ENCODE results near the gene KLK11.
"Not testable (repeated sequence)": the region's sequence is repeated elsewhere in the genome, so short reads cannot be mapped to it uniquely, and the experiment has no call there.

The KLK11 gene

DNA sequence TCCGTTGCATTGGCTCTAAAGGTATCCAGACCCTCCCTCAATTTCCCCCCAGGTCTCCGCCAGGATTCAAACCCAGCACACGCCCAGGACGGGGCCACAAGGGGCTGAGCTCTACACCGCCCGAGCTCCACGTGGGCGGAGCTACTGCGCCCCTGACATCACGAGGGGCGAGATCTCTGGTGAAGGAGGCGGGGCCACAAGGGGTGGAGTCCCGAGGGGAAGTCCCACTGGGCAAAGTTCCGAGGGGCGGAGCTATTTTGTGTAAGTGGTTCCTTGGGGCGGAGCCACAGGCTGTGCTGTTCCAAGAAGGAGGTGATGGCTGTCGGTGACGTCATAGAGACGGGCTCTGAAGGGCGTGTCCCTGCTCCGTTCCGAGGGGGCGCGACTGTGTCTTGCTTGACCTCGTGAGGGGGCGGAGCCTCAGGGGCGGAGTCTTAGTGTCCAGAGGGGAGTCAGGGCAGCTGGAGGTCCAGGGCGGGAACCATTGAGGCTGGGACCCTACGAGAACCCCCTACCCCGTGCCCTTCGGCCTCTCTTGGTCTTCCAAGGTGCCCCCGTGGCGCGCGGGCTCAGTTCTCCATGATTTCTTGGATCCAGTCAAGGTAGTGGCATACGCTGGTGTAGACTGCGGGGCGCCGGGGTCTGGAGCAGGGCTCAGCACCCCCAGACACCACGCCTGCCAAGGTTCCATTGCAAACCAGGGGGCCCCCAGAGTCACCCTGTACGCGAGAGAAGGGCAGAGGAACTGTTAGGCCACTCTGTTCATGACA is 23.7 kb downstream of the KLK11 start:
- no peaks in the 10 kb centered on the region for H3K4me1 Mint-ChIP-seq (ENCODE audit: low read depth)
- H3K4me3 Mint-ChIP-seq: no peak overlapping the region
- H3K36me3 Mint-ChIP-seq (ENCODE audit: low read depth): no peaks in the 10 kb centered on the region
- H3K9me3 Mint-ChIP-seq: no peaks in the 10 kb centered on the region
- no peak overlapping the region for H3K27ac Mint-ChIP-seq
- H3K27me3 Mint-ChIP-seq (ENCODE audit: low read depth): peaks cover 3% of the 10 kb centered on the region

DNA sequence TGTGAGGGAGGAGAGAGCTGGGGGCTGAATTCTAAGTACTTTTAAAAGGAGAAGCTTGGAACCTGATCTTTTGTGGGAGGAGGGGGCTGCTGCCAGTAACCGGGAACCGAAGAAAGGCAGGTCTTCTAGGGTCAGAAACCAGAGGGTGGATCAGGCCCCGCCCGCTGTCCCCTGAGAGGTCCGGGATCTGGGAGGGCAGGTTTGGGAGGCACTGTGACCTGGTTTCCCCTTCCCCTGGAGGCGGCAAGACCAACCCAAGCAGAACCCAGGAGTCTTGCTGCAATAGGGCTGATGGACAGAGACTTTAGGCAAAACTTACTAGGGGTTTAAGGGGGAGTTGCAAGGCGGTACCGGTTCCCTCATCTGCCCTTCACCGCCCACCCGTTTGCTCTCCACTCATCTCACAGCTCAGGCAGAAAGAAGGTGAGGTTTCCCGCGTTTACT is 24.3 kb downstream of the KLK11 start:
- H3K36me3 Mint-ChIP-seq (ENCODE audit: low read depth): no peaks in the 10 kb centered on the region

DNA sequence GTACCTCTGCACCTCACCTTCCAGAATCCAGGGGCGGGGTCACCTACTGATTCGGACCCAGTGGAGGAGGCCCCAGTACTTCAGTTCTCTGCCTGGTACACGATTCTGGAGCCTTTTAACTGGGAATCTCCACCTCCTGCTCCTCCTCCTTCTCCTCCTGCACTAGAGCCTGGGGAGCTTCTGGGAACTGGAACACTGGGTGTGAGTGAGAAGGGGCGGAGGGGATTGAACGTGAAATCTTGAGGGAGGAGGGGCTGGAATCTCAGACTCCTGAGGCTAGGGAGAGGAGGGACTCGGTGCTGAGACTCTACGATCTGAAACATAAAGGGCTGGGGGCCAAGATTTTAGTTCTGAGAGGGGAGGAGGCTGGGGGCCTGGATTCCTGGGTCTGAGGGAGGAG is 24.9 kb downstream of the KLK11 start, which contains the start of gene KLK8:
TSS of gene KLK8 (minus strand) at position 90 of the 400 bp plus-strand sequence. CDS start 437 bp downstream, outside the sequence.
- Mint-ChIP-seq H3K36me3 (ENCODE audit: low read depth) (no peaks in the 10 kb centered on the region), H3K4me1 (ENCODE audit: low read depth) (no peaks in the 10 kb centered on the region), H3K27me3 (ENCODE audit: low read depth) (peaks cover 3% of the 10 kb centered on the region), H3K27ac (no peak within 1 kb of the TSS), H3K4me3 (no peak within 1 kb of the TSS), H3K9me3 (no peaks in the 10 kb centered on the region)

More for the DNA sequence above, 24.3 kb downstream of the KLK11 start:
- no peak overlapping the region for H3K27ac Mint-ChIP-seq
- H3K27me3 Mint-ChIP-seq (ENCODE audit: low read depth): peaks cover 3% of the 10 kb centered on the region
- H3K4me3 Mint-ChIP-seq: no peak overlapping the region
- no peaks in the 10 kb centered on the region for H3K9me3 Mint-ChIP-seq
- no peaks in the 10 kb centered on the region for H3K4me1 Mint-ChIP-seq (ENCODE audit: low read depth)

DNA sequence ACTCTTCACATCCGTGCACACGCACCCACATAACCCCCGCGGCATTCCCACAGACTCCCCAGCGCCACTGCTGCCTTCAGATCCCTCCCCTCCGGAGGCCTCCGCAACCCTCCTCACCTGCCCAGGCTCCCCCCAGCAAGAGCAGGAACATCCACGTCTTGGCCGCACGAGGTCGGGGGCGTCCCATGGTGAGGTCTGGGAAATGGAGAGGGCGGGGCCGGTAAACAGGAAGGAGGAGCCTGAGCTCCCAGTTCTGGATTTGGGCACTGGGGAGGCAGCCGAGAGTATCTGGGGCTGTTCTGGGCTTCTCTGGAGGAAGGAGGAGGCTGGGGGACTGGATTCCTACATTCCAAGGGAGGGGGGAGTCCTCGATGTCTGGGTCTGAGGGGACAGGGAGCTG is 25.4 kb downstream of the KLK11 start:
- H3K36me3 Mint-ChIP-seq (ENCODE audit: low read depth): no peaks in the 10 kb centered on the region
- H3K27me3 Mint-ChIP-seq (ENCODE audit: low read depth): no peaks in the 10 kb centered on the region
- H3K4me1 Mint-ChIP-seq (ENCODE audit: low read depth): no peaks in the 10 kb centered on the region

DNA sequence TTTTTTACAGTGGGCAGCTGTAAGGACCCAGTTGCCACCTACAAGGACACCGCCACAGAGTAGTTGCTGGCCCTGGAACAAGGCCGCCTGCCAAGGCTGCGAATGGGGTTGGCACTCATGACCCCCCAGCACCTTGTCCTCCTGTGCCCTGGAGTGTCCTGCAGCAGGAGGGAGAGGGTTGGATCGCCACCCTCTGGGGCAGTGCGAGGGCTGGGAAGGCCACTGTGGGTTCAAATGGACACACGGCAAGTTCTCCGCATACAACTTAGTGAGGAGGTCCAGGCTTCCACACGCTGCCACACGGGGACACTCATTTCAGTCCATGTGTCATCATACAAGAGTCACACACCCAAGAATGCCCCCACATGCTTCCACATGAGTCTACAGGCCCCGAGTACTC is 26.0 kb downstream of the KLK11 start:
- no peaks in the 10 kb centered on the region for H3K4me1 Mint-ChIP-seq (ENCODE audit: low read depth)
- H3K27me3 Mint-ChIP-seq (ENCODE audit: low read depth): no peaks in the 10 kb centered on the region
- no peak overlapping the region for H3K27ac Mint-ChIP-seq
- H3K9me3 Mint-ChIP-seq: no peaks in the 10 kb centered on the region
- H3K36me3 Mint-ChIP-seq (ENCODE audit: low read depth): no peaks in the 10 kb centered on the region
- no peak overlapping the region for H3K4me3 Mint-ChIP-seq

More for the DNA sequence above, 25.4 kb downstream of the KLK11 start:
- no peak overlapping the region for H3K4me3 Mint-ChIP-seq
- H3K27ac Mint-ChIP-seq: no peak overlapping the region
- no peaks in the 10 kb centered on the region for H3K9me3 Mint-ChIP-seq

DNA sequence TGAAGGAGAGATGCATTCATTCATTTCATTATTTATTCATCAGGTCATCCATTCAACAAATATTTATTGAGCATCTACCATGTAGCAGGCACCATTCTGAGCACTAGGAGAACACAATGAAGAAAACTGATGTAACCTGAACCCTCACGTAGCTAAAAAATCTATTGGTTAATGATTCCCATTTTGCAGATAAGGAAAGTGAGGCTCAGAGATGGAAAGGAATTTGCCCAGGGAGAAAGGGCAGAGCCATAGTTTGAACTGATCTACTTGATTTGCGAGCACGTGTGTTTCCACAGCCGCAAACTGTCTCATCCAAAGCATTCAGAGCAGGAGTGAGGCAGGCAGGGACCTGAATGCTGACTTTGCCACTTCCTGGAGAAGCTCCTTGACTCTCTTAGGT is 27.7 kb downstream of the KLK11 start:
- Mint-ChIP-seq H3K27ac (no peak overlapping the region), H3K9me3 (no peaks in the 10 kb centered on the region), H3K36me3 (ENCODE audit: low read depth) (no peaks in the 10 kb centered on the region), H3K27me3 (ENCODE audit: low read depth) (no peaks in the 10 kb centered on the region), H3K4me3 (no peak overlapping the region), H3K4me1 (ENCODE audit: low read depth) (no peaks in the 10 kb centered on the region)

DNA sequence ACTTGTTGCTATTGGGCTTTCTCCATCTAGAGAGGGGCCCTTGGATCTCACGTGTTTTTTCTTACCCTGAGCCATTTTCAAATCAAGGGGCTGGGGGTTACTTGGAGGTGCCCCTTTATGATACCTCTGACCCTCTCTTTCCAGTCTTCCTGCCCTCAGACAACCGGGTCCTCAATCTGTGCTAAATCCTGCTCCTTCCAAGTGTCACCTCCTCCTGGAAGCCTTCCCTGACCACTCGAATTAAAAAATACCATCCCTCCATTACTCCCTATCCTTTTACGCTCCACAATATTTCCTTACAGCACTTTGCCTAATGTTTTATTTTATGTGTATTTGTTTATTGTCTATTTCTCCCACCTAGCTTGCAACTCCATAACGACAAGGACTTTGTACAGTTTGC is 28.4 kb downstream of the KLK11 start:
- H3K9me3 Mint-ChIP-seq: no peaks in the 10 kb centered on the region
- H3K36me3 Mint-ChIP-seq (ENCODE audit: low read depth): no peaks in the 10 kb centered on the region
- no peak overlapping the region for H3K4me3 Mint-ChIP-seq
- no peaks in the 10 kb centered on the region for H3K4me1 Mint-ChIP-seq (ENCODE audit: low read depth)
- H3K27me3 Mint-ChIP-seq (ENCODE audit: low read depth): no peaks in the 10 kb centered on the region
- H3K27ac Mint-ChIP-seq: no peak overlapping the region

DNA sequence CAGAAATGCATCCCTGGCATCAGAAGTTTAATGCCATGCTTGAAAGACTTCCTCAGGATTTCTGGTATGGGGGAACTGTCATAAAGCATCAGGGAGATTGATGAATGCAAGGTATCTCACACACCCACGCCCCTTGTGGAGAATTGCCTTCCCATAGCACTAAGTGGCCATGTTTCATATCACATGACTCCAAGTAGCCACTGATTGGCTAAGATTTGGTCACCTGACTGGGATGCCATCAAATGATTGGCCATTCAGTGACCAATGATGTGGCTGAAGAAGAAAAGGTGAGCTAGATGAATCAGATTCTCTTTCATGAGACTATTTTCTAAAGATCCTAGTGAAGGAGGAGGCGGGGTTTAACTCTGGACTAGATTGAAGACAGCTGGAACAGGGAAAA is 32.3 kb downstream of the KLK11 start:
- H3K9me3 Mint-ChIP-seq: no peaks in the 10 kb centered on the region
- peaks cover 11% of the 10 kb centered on the region for H3K27me3 Mint-ChIP-seq (ENCODE audit: low read depth)
- no peaks in the 10 kb centered on the region for H3K4me1 Mint-ChIP-seq (ENCODE audit: low read depth)
- H3K27ac Mint-ChIP-seq: no peak overlapping the region
- H3K36me3 Mint-ChIP-seq (ENCODE audit: low read depth): no peaks in the 10 kb centered on the region
- H3K4me3 Mint-ChIP-seq: no peak overlapping the region

DNA sequence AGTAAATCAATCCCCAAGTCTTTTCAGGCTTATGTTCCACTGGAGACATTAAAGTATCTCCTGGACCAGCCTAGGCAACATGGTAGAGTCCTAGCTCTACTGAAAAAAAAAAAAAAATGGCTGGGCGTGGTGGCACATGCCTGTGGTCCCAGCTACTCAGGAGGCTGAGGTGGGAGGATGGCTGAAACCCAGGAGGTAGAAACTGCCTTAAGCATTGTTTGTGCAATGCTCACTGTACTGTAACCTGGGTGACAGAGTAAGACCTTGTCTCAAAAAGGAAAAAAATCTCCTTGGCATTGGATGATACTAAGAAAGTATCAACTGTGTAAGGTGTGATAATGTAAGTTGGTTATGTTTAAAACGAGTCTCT is 33.8 kb downstream of the KLK11 start:
- Mint-ChIP-seq H3K4me1 (ENCODE audit: low read depth) (no peaks in the 10 kb centered on the region), H3K9me3 (no peaks in the 10 kb centered on the region), H3K27me3 (ENCODE audit: low read depth) (peaks cover 12% of the 10 kb centered on the region), H3K27ac (no peak overlapping the region), H3K4me3 (no peak overlapping the region), H3K36me3 (ENCODE audit: low read depth) (no peaks in the 10 kb centered on the region)

DNA sequence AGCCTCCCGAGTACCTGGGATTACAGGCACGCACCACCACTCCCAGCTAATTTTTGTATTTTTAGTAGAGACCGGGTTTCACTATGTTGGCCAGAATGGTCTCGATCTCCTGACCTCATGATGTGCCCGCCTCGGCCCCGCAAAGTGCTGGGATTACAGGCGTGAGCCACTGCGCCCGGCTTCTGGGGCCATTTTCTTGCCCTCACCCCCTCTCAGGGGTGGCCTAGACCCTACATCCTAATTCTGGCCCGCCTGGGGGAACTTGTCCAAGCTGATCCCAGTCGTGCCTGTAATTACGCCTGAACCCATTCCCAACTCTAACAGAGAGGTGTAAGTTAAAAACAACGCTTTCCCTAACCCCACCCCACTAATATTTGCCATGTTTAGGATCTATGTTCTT is 42.0 kb downstream of the KLK11 start:
- not testable (repeated sequence) for H3K27ac Mint-ChIP-seq

DNA sequence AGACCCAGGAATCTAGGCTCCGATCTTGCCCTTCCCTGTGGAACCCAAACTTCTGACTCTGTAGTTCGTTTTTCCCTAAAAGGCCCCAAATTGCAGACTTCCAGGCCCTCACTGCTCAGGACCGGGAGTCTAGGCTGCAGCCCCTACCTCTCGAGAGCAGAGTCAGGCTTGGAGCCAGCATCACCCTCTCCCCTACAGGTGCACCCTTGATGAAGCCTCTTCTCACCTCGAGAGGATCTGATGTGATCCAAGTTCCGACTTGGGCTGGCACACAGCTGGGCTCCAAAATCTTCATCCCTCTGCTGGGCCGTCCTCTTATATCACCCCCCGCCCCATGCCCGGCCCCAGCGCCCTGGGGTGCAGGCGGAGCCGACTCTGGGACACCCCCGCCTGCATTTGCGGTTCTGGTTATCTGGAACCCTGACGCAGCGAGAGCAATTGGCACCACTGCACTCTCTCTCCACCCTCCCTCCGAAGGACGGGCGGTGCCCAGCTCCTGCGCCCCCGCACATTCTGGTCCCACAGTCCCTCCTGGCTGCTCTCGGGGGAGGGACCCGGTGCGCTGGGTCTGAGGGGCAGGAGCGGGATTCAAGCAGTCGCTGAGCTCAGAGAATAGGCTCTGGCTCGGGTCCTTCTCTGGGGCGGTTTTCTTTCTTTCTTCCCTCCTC is 42.7 kb downstream of the KLK11 start, which contains the start of gene KLK7:
TSS of gene KLK7 (minus strand) at position 293 of the 668 bp plus-strand sequence. CDS start 1,518 bp downstream, outside the sequence.
- Mint-ChIP-seq H3K27me3 (ENCODE audit: low read depth) (peaks cover 11% of the 10 kb centered on the region), H3K4me1 (ENCODE audit: low read depth) (no peaks in the 10 kb centered on the region), H3K4me3 (no peak within 1 kb of the TSS), H3K27ac (no peak within 1 kb of the TSS), H3K36me3 (ENCODE audit: low read depth) (no peaks in the 10 kb centered on the region), H3K9me3 (no peaks in the 10 kb centered on the region)

More for the DNA sequence above, 42.0 kb downstream of the KLK11 start:
- H3K27me3 Mint-ChIP-seq (ENCODE audit: low read depth): peaks cover 14% of the 10 kb centered on the region
- H3K4me3 Mint-ChIP-seq; H3K4me1 Mint-ChIP-seq (ENCODE audit: low read depth); H3K36me3 Mint-ChIP-seq (ENCODE audit: low read depth); H3K9me3 Mint-ChIP-seq: not testable (repeated sequence)

DNA sequence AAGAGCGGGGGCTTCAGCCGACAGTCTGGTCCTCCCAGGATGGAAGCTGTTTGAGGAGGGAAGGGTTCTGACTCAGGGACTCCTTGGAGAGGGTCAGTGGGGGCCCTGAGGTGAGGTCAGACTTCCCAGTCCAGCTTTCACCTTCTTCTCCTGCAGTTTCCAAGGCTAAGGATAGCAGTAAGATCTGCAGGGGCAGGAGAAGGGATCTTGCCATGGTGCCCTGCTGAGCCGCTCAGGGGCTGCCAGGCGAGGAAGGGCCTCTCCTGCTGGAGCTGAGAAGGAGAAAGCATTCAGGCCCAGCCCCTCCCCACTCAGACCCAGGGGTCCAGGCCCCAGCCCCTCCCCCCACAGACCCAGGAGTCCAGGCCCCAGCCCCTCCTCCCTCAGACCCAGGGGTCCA is 44.2 kb downstream of the KLK11 start:
- H3K27ac Mint-ChIP-seq: no peak overlapping the region
- H3K9me3 Mint-ChIP-seq: no peaks in the 10 kb centered on the region
- H3K4me3 Mint-ChIP-seq: no peak overlapping the region
- H3K4me1 Mint-ChIP-seq (ENCODE audit: low read depth): no peaks in the 10 kb centered on the region
- H3K27me3 Mint-ChIP-seq (ENCODE audit: low read depth): peaks cover 11% of the 10 kb centered on the region
- no peaks in the 10 kb centered on the region for H3K36me3 Mint-ChIP-seq (ENCODE audit: low read depth)

DNA sequence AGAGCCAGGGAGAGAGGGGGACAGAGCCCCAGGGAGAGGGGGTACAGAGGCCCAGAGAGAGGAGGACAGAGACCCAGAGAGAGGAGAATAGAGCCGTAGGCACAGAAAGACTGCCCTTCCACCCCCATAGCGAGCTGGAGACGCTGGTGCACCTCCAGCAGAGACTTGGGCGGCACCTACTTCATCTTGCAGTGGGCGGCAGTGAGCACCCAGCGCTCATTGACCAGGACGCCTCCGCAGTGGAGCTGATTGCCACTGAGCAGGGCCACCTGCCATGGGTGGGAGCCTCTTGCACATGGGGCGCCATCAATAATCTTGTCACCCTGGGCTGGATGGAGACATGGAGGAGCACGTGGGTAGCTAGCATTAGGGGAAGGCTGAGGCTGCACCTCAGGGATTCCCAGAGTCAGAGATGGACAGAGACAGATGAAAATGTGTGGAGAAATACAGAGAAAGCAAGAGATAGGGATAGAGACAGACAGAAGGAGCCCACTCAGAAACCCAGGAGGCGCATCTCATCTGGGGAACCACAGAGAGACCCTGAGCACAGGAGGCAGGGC is 44.7 kb downstream of the KLK11 start:
- H3K9me3 Mint-ChIP-seq: no peaks in the 10 kb centered on the region
- H3K4me1 Mint-ChIP-seq (ENCODE audit: low read depth): no peaks in the 10 kb centered on the region
- no peak overlapping the region for H3K4me3 Mint-ChIP-seq
- H3K27me3 Mint-ChIP-seq (ENCODE audit: low read depth): peaks cover 11% of the 10 kb centered on the region
- H3K27ac Mint-ChIP-seq: no peak overlapping the region
- H3K36me3 Mint-ChIP-seq (ENCODE audit: low read depth): no peaks in the 10 kb centered on the region

DNA sequence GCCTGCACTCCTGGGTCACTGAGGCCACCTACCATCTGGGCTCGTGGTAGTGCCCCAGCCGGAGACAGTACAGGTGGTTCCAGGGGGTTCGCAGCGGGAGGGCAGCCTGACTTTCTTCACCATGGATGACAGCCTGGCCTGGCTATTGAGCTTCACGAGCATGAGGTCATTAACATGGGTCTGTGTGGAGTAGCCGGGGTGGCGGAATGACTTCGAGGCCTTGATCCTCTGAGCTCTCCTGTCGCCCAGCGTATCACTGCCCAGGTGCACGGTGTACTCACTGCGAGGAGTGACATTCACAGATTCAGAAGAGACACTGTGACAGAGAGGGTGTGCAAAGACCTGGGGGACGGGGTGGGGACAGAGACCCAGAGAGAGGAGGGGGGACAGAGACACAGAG is 46.2 kb downstream of the KLK11 start:
- H3K9me3 Mint-ChIP-seq: no peaks in the 10 kb centered on the region
- no peak overlapping the region for H3K4me3 Mint-ChIP-seq
- no peaks in the 10 kb centered on the region for H3K4me1 Mint-ChIP-seq (ENCODE audit: low read depth)
- H3K27me3 Mint-ChIP-seq (ENCODE audit: low read depth): peaks cover 11% of the 10 kb centered on the region
- H3K36me3 Mint-ChIP-seq (ENCODE audit: low read depth): no peaks in the 10 kb centered on the region
- H3K27ac Mint-ChIP-seq: no peak overlapping the region

DNA sequence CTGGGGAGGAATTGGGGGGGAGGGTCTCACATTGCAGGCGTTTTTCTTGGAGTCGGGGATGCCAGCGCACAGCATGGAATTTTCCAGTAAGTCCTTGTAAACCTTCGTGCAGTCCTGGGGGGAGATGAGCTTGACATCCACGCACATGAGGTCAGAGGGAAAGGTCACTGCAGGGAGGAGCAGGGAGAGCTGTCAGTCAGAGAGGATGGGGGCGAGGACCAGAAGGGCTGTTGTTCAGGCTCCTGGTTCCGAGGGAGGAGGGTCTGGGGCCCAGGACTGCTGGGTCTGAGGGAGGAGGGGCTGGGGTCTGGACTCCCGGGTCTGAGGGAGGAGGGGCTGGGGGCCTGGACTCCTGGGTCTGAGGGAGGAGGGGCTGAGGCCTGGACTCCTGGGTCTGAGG is 46.7 kb downstream of the KLK11 start:
- peaks cover 11% of the 10 kb centered on the region for H3K27me3 Mint-ChIP-seq (ENCODE audit: low read depth)

More for the DNA sequence above, 46.7 kb downstream of the KLK11 start:
- Mint-ChIP-seq H3K4me3 (no peak overlapping the region), H3K9me3 (no peaks in the 10 kb centered on the region), H3K36me3 (ENCODE audit: low read depth) (no peaks in the 10 kb centered on the region), H3K27ac (no peak overlapping the region), H3K4me1 (ENCODE audit: low read depth) (no peaks in the 10 kb centered on the region)

Data from T-helper 1 cell treated with Interleukin-12 subunit alpha and Interleukin-12 subunit beta and Interleukin-4 antibody, amounts not matched to agents 30 μg/mL and 1 μg/mL, for 36 hours (primary cell).